HEK293T (cell line): ENCODE data around the gene TBC1D14.

Experiments
- CTCF ChIA-PET: fragments of 350-600 bp; formaldehyde crosslinking; extraction: SDS; loops from one replicate; lab custom pipeline; 2021; ENCODE audit warnings: antibody characterized with exemption, inconsistent platforms; lab: Yijun Ruan, JAX
- POLR2A ChIA-PET: fragments of 350-600 bp; formaldehyde crosslinking; extraction: SDS; loops from one replicate; lab custom pipeline; 2020; ENCODE audit warnings: antibody characterized with exemption, inconsistent platforms; lab: Yijun Ruan, JAX
- DNase-seq: peaks from one replicate; pipeline ENCODE4 v3.0.0; 2012; ENCODE audit warnings: mixed read lengths; ENCODE audit errors: extremely low spot score
- ARNT ChIP-seq: fragments of 450-650 bp; IDR thresholded peaks from 2 replicates; pipeline ENCODE4 v1.6.1; 2017; ENCODE audit warnings: mild to moderate bottlenecking
- BHLHE40 ChIP-seq: fragments of 450-650 bp; IDR thresholded peaks from 2 replicates; pipeline ENCODE4 v1.6.1; 2016; ENCODE audit warnings: mild to moderate bottlenecking, moderate library complexity, borderline replicate concordance
- CTBP1 ChIP-seq: fragments of 450-650 bp; IDR thresholded peaks from 2 replicates; pipeline ENCODE4 v1.6.1; 2016; ENCODE audit warnings: borderline replicate concordance
- ELF4 ChIP-seq: fragments of 450-650 bp; IDR thresholded peaks from 2 replicates; pipeline ENCODE4 v1.6.1; 2017; ENCODE audit warnings: antibody characterized with exemption
- FOXA1 ChIP-seq: fragments of 450-650 bp; IDR thresholded peaks from 2 replicates; pipeline ENCODE4 v1.6.1; 2016; ENCODE audit warnings: mild to moderate bottlenecking
- FOXK2 ChIP-seq: fragments of 450-650 bp; IDR thresholded peaks from 2 replicates; pipeline ENCODE4 v1.6.1; 2016; ENCODE audit warnings: mild to moderate bottlenecking
- FOXM1 ChIP-seq: fragments of 450-650 bp; IDR thresholded peaks from 2 replicates; pipeline ENCODE4 v1.6.1; 2017; ENCODE audit warnings: mild to moderate bottlenecking, borderline replicate concordance
- HDGF ChIP-seq: fragments of 450-650 bp; IDR thresholded peaks from 2 replicates; pipeline ENCODE4 v1.6.1; 2017; ENCODE audit warnings: antibody characterized with exemption, borderline replicate concordance
- L3MBTL2 ChIP-seq: fragments of 450-650 bp; conservative IDR thresholded peaks from 2 replicates; pipeline ENCODE4 v1.6.1; 2016; ENCODE audit warnings: mild to moderate bottlenecking
- LEF1 ChIP-seq: fragments of 450-650 bp; IDR thresholded peaks from 2 replicates; pipeline ENCODE4 v1.6.1; 2017; ENCODE audit warnings: mild to moderate bottlenecking, borderline replicate concordance
- NFRKB ChIP-seq: fragments of 450-650 bp; IDR thresholded peaks from 2 replicates; pipeline ENCODE4 v1.6.1; 2016; ENCODE audit warnings: mild to moderate bottlenecking, moderate library complexity
- SP1 ChIP-seq: fragments of 450-650 bp; IDR thresholded peaks from 2 replicates; pipeline ENCODE4 v1.6.1; 2017
- SUZ12 ChIP-seq: fragments of 450-650 bp; IDR thresholded peaks from 2 replicates; pipeline ENCODE4 v1.6.1; 2016; ENCODE audit warnings: mild to moderate bottlenecking
- TARDBP ChIP-seq: fragments of 450-650 bp; IDR thresholded peaks from 2 replicates; pipeline ENCODE4 v1.6.1; 2016
- ZNF384 ChIP-seq: fragments of 450-650 bp; IDR thresholded peaks from 2 replicates; pipeline ENCODE4 v1.6.1; 2016
- TF ChIP-seq, protein P1 (sequence below): fragments of 450-650 bp; IDR thresholded peaks from 2 replicates; pipeline ENCODE4 v1.6.1; 2016

TBC1D14 gene

DNA sequence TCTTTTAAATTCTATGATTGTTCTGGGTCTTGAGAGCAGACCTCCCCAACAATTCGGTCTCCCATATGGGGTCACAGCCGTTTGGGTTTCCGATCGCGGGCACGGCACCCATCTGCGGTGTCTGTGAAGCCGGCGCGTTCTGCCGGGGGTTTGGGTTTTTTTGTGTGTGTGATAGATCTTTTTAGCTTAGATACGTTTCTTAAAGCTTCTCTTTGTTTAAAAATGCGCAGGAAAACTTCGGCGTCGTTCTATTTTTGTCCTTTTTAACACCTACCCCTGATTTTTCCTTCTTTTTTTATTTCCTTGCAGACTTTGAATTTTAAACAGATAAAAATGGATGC, 34.2 kb downstream of the TBC1D14 start:
- TF ChIP-seq FOXK2 (no peak), FOXM1 (no peak), FOXA1 (no peak), LEF1 (no peak), ZNF384 (no peak), ARNT (no peak), NFRKB (no peak), SUZ12 (no peak), TARDBP (no peak), HDGF (no peak), CTBP1 (no peak), L3MBTL2 (no peak), ELF4 (no peak), BHLHE40 (no peak)
- TF ChIP-seq, protein P1, sequence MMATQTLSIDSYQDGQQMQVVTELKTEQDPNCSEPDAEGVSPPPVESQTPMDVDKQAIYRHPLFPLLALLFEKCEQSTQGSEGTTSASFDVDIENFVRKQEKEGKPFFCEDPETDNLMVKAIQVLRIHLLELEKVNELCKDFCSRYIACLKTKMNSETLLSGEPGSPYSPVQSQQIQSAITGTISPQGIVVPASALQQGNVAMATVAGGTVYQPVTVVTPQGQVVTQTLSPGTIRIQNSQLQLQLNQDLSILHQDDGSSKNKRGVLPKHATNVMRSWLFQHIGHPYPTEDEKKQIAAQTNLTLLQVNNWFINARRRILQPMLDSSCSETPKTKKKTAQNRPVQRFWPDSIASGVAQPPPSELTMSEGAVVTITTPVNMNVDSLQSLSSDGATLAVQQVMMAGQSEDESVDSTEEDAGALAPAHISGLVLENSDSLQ = no peak
- CTCF ChIA-PET = no interaction called here
- POLR2A ChIA-PET = no interaction called here
- DNase-seq = no peak

DNA sequence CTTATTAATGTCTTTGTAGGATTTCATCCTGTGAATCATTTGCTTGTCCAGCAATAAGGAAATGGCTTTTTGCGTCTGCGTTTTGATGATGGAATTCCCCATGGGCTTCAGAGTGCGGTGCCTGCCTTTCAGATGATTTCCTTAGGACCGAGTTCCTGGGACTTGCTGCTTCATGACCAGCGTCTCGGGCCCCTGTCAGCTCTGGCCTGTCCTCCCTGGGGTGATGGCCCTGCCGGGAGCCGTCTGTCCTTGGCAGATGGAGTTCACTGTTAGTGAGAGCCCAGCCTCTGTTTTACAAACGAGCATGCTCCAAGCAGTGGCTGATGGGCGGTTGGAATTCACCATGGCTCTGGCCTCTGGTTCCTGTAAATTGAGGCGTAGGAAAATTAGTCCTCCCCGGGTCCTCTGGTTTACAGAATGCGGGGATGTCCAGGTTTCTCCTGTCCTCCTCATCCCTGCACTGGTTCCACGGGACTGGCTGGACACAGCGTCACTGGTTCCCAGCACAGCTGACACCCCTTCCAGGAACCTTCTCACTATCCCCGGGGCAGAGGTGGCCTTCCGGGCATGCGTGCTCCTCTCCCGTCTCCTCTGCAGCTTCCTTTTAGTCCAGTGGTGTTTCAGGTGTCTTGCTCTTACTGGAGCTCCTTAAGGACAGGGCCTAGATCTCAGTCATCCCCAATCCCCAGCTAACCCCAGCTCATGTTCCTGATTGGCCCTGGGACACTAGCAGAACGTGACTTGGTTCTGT, 34.9 kb downstream of the TBC1D14 start:
- POLR2A ChIA-PET = interaction anchor here (1.0 kb wide), 1 partner anchor 14 kb away, joined by 3 read pairs; no protein-coding TSS in a partner anchor
- no peak for DNase-seq

DNA sequence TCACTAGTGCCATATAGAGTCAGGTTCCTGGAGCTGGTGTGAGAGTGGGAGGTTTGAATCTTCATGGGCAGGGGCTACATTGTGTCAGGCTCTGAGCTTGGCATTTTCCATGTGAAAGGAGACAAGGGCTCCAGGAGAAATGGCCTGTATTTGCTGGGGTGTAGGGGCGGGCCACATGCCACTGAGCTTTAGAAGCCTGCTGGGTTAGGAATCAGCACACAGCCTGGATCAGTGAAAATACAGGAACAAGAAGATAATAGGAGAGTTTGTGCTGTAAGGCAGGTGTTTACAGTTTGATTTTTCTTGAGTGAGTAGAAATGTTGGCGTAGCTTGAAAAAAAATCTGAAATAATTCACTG, 35.4 kb downstream of the TBC1D14 start:
- POLR2A ChIA-PET = interaction anchor here (1.0 kb wide), 1 partner anchor 15 kb away, joined by 3 read pairs; no protein-coding TSS in a partner anchor
- TF ChIP-seq, protein P1 = no peak
- CTCF ChIA-PET = interaction anchor here (0.6 to 1.1 kb wide), 2 partner anchors 18 to 225 kb away, joined by 3 to 4 read pairs; no protein-coding TSS in a partner anchor
- DNase-seq = no peak

More for the DNA sequence above, 34.9 kb downstream of the TBC1D14 start:
- CTCF ChIA-PET = interaction anchor here (0.6 to 1.1 kb wide), 2 partner anchors 18 to 225 kb away, joined by 3 to 4 read pairs; no protein-coding TSS in a partner anchor
- TF ChIP-seq FOXK2 (no peak), ZNF384 (no peak), NFRKB (no peak), ARNT (no peak), L3MBTL2 (no peak), SP1 (no peak), BHLHE40 (no peak)
- TF ChIP-seq, protein P1 = no peak

DNA sequence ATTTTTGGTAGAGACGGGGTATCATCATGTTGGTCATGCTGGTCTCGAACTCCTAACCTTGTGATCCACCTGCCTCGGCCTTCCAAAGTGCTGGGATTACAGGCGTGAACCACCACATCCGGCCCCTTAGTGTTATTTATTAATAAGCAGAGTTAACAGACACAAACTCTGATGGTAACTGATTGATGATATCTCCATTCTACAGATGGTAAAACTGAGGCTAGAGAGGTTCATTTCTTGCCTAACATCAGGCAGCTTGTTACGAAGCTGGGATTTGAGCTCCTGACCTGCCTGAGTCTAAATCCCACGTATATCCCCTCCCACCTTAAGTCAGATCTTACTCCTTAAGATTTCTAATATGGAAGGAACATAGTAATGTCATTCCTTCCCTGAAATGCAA, 36.9 kb downstream of the TBC1D14 start:
- CTCF ChIA-PET = no interaction called here
- POLR2A ChIA-PET = no interaction called here
- TF ChIP-seq L3MBTL2 = no peak
- TF ChIP-seq SUZ12 = no peak
- TF ChIP-seq HDGF = no peak
- TF ChIP-seq ARNT = no peak
- TF ChIP-seq FOXA1 = no peak
- no peak for TF ChIP-seq TARDBP
- TF ChIP-seq NFRKB = no peak
- TF ChIP-seq LEF1 = no peak
- TF ChIP-seq ELF4 = no peak
- TF ChIP-seq SP1 = no peak
- TF ChIP-seq FOXM1 = no peak
- TF ChIP-seq ZNF384 = no peak
- no peak for TF ChIP-seq FOXK2
- TF ChIP-seq CTBP1 = no peak
- TF ChIP-seq BHLHE40 = no peak
- TF ChIP-seq, protein P1 = no peak
- no peak for DNase-seq

DNA sequence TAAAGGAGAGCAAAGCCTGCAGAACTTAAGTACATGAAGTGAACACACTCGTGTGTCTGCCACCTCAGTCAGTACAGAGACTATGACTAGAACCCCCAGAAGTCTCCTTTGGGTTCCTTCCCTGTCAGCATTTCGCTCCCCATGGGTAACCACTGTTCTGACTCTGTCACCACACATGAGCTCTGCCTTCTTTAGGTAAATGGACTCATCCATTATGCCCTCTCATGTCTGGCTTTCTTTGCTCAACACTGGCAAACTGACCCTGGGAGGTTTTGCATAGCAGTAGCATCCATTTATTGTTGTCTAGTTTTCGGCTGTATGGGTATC, 38.5 kb downstream of the TBC1D14 start:
- DNase-seq = no peak
- POLR2A ChIA-PET = no interaction called here
- CTCF ChIA-PET = interaction anchor here (0.6 to 1.1 kb wide), 2 partner anchors 26 to 122 kb away, joined by 3 to 4 read pairs; no protein-coding TSS in a partner anchor
- no peak for TF ChIP-seq LEF1

DNA sequence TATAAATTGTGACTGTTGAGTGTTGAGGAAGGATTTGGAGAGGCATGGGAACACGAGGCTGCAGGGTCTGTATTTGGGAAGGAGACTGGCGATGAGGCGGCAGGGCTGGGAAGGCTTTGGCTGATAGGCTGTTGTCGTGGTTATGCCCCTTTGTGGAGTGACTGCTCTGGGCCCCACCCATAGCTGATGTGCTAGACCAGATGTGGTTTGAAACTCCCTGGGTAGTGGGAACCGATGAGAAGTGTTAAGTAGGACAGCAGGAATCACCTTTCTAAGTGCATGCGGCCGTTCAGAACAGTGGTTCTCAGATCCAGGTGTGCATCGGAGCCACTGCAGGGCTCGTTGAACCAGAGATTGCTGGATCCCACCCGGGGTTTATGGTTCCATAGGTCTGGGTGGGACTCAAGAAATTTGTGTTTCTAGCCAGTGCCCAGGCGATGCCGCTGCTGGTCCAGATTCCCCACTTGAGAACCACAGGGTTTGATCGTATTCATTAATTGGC, 42.3 kb downstream of the TBC1D14 start:
- no peak for DNase-seq
- TF ChIP-seq ELF4 (no peak), SP1 (no peak), HDGF (no peak), ZNF384 (no peak)
- ChIA-PET POLR2A (no interaction called here), CTCF (no interaction called here)
